ENCODE measurements around the gene ARPC1A.

Gene ARPC1A

DNA sequence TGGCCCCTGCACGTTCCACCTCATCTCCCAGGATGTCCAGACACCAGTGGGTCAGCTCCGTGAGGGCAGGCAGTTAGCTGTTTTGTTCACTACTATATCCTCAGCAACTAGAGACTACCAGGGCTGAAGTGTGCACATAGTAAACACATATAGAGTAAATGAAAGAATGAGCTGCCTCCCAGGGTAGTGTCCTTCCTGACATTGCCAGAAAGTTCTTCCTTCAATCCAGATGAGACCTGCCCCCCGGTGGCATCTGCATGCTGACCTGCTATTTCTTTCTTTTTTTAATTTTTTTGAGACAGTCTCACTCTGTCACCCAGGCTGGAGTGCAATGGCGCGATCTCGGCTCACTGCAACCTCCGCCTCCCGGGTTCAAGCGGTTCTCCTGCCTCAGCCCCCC is 14.0 kb upstream of the ARPC1A start:
- Histone ChIP-seq H4K8ac (ENCODE audit: low read depth, low read length) (no peak overlapping the region), H2AK5ac (ENCODE audit: low read depth, low read length) (no peak overlapping the region), H3K79me1 (ENCODE audit: low read depth, low read length) (no peaks in the 10 kb centered on the region), H4K91ac (ENCODE audit: low read depth, low read length, poor library complexity) (no peak overlapping the region), H2BK15ac (ENCODE audit: low read length) (no peak overlapping the region), H3K4me2 (ENCODE audit: insufficient read depth, low read length, poor library complexity, severe bottlenecking) (no peak overlapping the region), H3K4me1 (ENCODE audit: control insufficient read depth in 2 of 2, insufficient read depth in 1 of 2, low read depth in 1 of 2, low read length in 2 of 2) (no peaks in the 10 kb centered on the region), H3K4me3 (ENCODE audit: low read length in 2 of 2) (no peak overlapping the region), H2AFZ (ENCODE audit: low read length) (no peak overlapping the region), H2BK5ac (ENCODE audit: low read length) (no peak overlapping the region), H3K27ac (replicated peaks; ENCODE audit: low read length) (no peak overlapping the region), H3K18ac (ENCODE audit: low read length) (no peak overlapping the region), H3K23ac (ENCODE audit: low read depth, low read length, poor library complexity) (no peak overlapping the region), H2BK12ac (ENCODE audit: low read length) (no peak overlapping the region), H3K9ac (ENCODE audit: low read depth, low read length, poor library complexity) (no peak overlapping the region), H3K27me3 (ENCODE audit: control insufficient read depth in 3 of 3, insufficient read depth in 3 of 3, low read depth in 1 of 3, low read length in 3 of 3) (no peaks in the 10 kb centered on the region), H2BK120ac (ENCODE audit: low read depth, low read length) (no peak overlapping the region), H3K14ac (ENCODE audit: low read length) (no peak overlapping the region), H3K9me3 (replicated peaks in 1 of 2; ENCODE audit: control insufficient read depth in 2 of 2, insufficient read depth in 1 of 2, low read depth in 1 of 2, low read length in 2 of 2) (peaks cover 6% of the 10 kb centered on the region in 2 donors), H3K4ac (ENCODE audit: low read length) (no peak overlapping the region), H3K36me3 (replicated peaks in 1 of 2; ENCODE audit: control insufficient read depth in 2 of 2, insufficient read depth in 2 of 2, low read length in 2 of 2) (no peaks in the 10 kb centered on the region)
- no peak for DNase-seq (ENCODE audit: low spot score)
- WGBS, 2 donors (ENCODE audit: extremely low coverage in 2 of 2, insufficient read length in 2 of 2, insufficient replicate concordance in 1 of 2) = no CpG with 5 or more reads among the region's 9 CpGs

DNA sequence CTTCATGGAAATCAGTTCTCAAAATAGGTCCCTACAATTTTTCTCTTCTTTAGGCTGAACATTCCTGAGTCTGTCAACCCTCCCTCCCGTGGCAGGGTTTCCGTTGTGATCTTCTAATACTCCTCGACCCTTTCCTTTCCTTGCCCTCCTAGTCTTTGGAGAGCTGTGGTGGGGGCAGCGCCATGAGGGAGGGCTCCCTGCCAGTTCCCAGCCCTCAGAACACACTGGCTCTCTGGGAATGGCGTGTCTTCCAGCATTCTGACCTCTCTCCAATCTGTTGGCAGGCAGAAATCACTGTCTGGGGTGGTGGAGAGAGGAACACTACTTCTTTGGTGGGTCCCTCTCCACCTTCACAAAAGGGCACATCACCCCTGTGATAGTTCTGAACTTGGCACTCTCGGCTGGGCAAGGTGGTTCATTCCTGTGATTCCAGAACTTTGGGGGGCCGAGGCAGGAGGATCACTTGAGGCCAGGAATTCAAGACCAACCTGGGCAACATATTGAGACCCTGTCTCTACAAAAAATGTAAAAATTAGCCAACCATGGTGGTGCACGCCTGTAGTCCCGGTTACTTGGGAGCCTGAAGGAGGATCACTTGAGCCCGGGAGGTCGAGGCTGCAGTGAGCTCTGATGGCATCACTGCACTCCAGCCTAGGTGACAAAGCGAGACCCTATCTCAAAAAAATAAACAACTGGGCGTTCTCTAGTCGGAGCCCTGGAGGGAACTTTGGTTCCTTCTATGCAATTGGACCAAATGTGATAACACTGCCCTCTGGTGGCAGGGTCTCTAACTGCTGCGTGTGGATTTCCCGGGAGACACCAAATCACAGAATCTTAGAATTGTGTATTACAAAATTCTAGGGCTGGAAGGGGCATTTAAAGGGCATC is 13.1 kb upstream of the ARPC1A start:
- Histone ChIP-seq H2BK12ac (ENCODE audit: low read length) (no peak overlapping the region), H3K4me3 (ENCODE audit: low read length in 2 of 2) (no peak overlapping the region), H3K4me2 (ENCODE audit: insufficient read depth, low read length, poor library complexity, severe bottlenecking) (no peak overlapping the region), H4K91ac (ENCODE audit: low read depth, low read length, poor library complexity) (no peak overlapping the region), H3K9ac (ENCODE audit: low read depth, low read length, poor library complexity) (no peak overlapping the region), H3K4ac (ENCODE audit: low read length) (no peak overlapping the region), H3K36me3 (replicated peaks in 1 of 2; ENCODE audit: control insufficient read depth in 2 of 2, insufficient read depth in 2 of 2, low read length in 2 of 2) (no peaks in the 10 kb centered on the region), H2AK5ac (ENCODE audit: low read depth, low read length) (no peak overlapping the region), H3K23ac (ENCODE audit: low read depth, low read length, poor library complexity) (no peak overlapping the region), H2AFZ (ENCODE audit: low read length) (no peak overlapping the region), H4K8ac (ENCODE audit: low read depth, low read length) (no peak overlapping the region), H3K18ac (ENCODE audit: low read length) (peak overlapping the region; percentile 15), H2BK5ac (ENCODE audit: low read length) (no peak overlapping the region), H3K9me3 (replicated peaks in 1 of 2; ENCODE audit: control insufficient read depth in 2 of 2, insufficient read depth in 1 of 2, low read depth in 1 of 2, low read length in 2 of 2) (peaks cover 6% of the 10 kb centered on the region in 2 donors), H3K27ac (replicated peaks; ENCODE audit: low read length) (no peak overlapping the region), H3K79me1 (ENCODE audit: low read depth, low read length) (no peaks in the 10 kb centered on the region), H2BK15ac (ENCODE audit: low read length) (no peak overlapping the region), H3K27me3 (ENCODE audit: control insufficient read depth in 3 of 3, insufficient read depth in 3 of 3, low read depth in 1 of 3, low read length in 3 of 3) (no peaks in the 10 kb centered on the region), H2BK120ac (ENCODE audit: low read depth, low read length) (no peak overlapping the region), H3K14ac (ENCODE audit: low read length) (no peak overlapping the region), H3K4me1 (ENCODE audit: control insufficient read depth in 2 of 2, insufficient read depth in 1 of 2, low read depth in 1 of 2, low read length in 2 of 2) (no peaks in the 10 kb centered on the region)
- whole genome bisulfite sequencing, 2 donors (ENCODE audit: extremely low coverage in 2 of 2, insufficient read length in 2 of 2, insufficient replicate concordance in 1 of 2) = no CpG with 5 or more reads among the region's 16 CpGs
- DNase-seq (ENCODE audit: low spot score) = peak; percentile 67

- Histone ChIP-seq H3K9ac (ENCODE audit: low read depth, low read length, poor library complexity) (no peak overlapping the region), H2BK12ac (ENCODE audit: low read length) (no peak overlapping the region), H3K4me3 (ENCODE audit: low read length in 2 of 2) (no peak overlapping the region), H2BK120ac (ENCODE audit: low read depth, low read length) (no peak overlapping the region), H3K36me3 (replicated peaks in 1 of 2; ENCODE audit: control insufficient read depth in 2 of 2, insufficient read depth in 2 of 2, low read length in 2 of 2) (no peaks in the 10 kb centered on the region), H4K91ac (ENCODE audit: low read depth, low read length, poor library complexity) (no peak overlapping the region), H2BK5ac (ENCODE audit: low read length) (no peak overlapping the region), H2AFZ (ENCODE audit: low read length) (no peak overlapping the region), H3K27ac (replicated peaks; ENCODE audit: low read length) (no peak overlapping the region), H4K8ac (ENCODE audit: low read depth, low read length) (no peak overlapping the region), H3K18ac (ENCODE audit: low read length) (no peak overlapping the region), H3K4me1 (ENCODE audit: control insufficient read depth in 2 of 2, insufficient read depth in 1 of 2, low read depth in 1 of 2, low read length in 2 of 2) (no peaks in the 10 kb centered on the region), H3K27me3 (ENCODE audit: control insufficient read depth in 3 of 3, insufficient read depth in 3 of 3, low read depth in 1 of 3, low read length in 3 of 3) (no peaks in the 10 kb centered on the region), H2AK5ac (ENCODE audit: low read depth, low read length) (no peak overlapping the region), H2BK15ac (ENCODE audit: low read length) (no peak overlapping the region), H3K4me2 (ENCODE audit: insufficient read depth, low read length, poor library complexity, severe bottlenecking) (no peak overlapping the region), H3K9me3 (replicated peaks in 1 of 2; ENCODE audit: control insufficient read depth in 2 of 2, insufficient read depth in 1 of 2, low read depth in 1 of 2, low read length in 2 of 2) (peaks cover 6% of the 10 kb centered on the region in 2 donors), H3K23ac (ENCODE audit: low read depth, low read length, poor library complexity) (no peak overlapping the region), H3K4ac (ENCODE audit: low read length) (no peak overlapping the region), H3K14ac (ENCODE audit: low read length) (no peak overlapping the region), H3K79me1 (ENCODE audit: low read depth, low read length) (no peaks in the 10 kb centered on the region)
- DNase-seq (ENCODE audit: low spot score) = no peak
- no CpG with 5 or more reads among the region's 1 CpG for WGBS, 2 donors (ENCODE audit: extremely low coverage in 2 of 2, insufficient read length in 2 of 2, insufficient replicate concordance in 1 of 2)
Observed at GRCh38 chr7:99313204-99313573, 12.5 kb upstream of the ARPC1A start.

DNA sequence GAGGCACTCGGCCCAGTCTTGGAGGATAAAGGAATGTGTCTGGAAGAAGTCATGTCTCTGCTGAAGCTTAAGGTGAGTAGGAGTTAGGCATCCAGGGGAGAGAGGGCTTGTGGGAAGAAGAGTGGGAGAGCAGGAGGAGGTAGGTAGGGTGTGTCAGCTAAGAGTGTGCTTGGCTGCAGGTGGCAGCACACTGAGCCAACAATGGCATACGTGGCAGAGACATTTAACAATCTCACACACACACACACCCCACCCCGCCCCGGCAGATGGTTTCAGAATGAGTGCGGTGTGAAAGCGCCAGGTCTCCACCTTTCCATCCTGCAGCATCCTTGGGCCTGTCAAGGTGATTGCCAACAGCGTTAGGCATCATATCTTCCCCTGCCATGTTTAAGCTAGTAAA is 11.2 kb upstream of the ARPC1A start:
- Histone ChIP-seq H2AK5ac (ENCODE audit: low read depth, low read length) (no peak overlapping the region), H3K4me2 (ENCODE audit: insufficient read depth, low read length, poor library complexity, severe bottlenecking) (no peak overlapping the region), H3K36me3 (replicated peaks in 1 of 2; ENCODE audit: control insufficient read depth in 2 of 2, insufficient read depth in 2 of 2, low read length in 2 of 2) (no peaks in the 10 kb centered on the region), H3K27me3 (ENCODE audit: control insufficient read depth in 3 of 3, insufficient read depth in 3 of 3, low read depth in 1 of 3, low read length in 3 of 3) (no peaks in the 10 kb centered on the region), H2BK120ac (ENCODE audit: low read depth, low read length) (no peak overlapping the region), H3K4me1 (ENCODE audit: control insufficient read depth in 2 of 2, insufficient read depth in 1 of 2, low read depth in 1 of 2, low read length in 2 of 2) (no peaks in the 10 kb centered on the region), H2AFZ (ENCODE audit: low read length) (no peak overlapping the region), H3K23ac (ENCODE audit: low read depth, low read length, poor library complexity) (no peak overlapping the region), H2BK12ac (ENCODE audit: low read length) (no peak overlapping the region), H3K14ac (ENCODE audit: low read length) (no peak overlapping the region), H2BK15ac (ENCODE audit: low read length) (no peak overlapping the region), H4K91ac (ENCODE audit: low read depth, low read length, poor library complexity) (no peak overlapping the region), H3K4me3 (ENCODE audit: low read length in 2 of 2) (peak overlapping the region in 1 of 2 donors; percentile 15), H3K9me3 (replicated peaks in 1 of 2; ENCODE audit: control insufficient read depth in 2 of 2, insufficient read depth in 1 of 2, low read depth in 1 of 2, low read length in 2 of 2) (peaks cover 1 to 5% of the 10 kb centered on the region in 2 donors), H2BK5ac (ENCODE audit: low read length) (no peak overlapping the region), H3K79me1 (ENCODE audit: low read depth, low read length) (no peaks in the 10 kb centered on the region), H3K27ac (replicated peaks; ENCODE audit: low read length) (no peak overlapping the region), H3K18ac (ENCODE audit: low read length) (no peak overlapping the region), H3K9ac (ENCODE audit: low read depth, low read length, poor library complexity) (no peak overlapping the region), H3K4ac (ENCODE audit: low read length) (no peak overlapping the region), H4K8ac (ENCODE audit: low read depth, low read length) (no peak overlapping the region)
- DNase-seq (ENCODE audit: low spot score) = no peak
- no CpG with 5 or more reads among the region's 7 CpGs for WGBS, 2 donors (ENCODE audit: extremely low coverage in 2 of 2, insufficient read length in 2 of 2, insufficient replicate concordance in 1 of 2)
